HepG2 (cell line): ENCODE results near the gene TLN1. TPM values are rescaled to one million over a fixed set of nuclear protein-coding genes. Genes with fewer than 3 reads are reported as not detected.

Experiments used
- ATAC-seq: fragments of 200-7000 bp; cut with Tn5 transposase; 3 replicates; pipeline ENCODE4 v1.9.1; 2020; ENCODE audit warnings: mild to moderate bottlenecking, moderate library complexity
- BruUV-seq: library from RNA; stranded (reverse); fragments of 400-500 nt; replicated peaks from 2 replicates; lab custom pipeline; 2021; lab: Mats Ljungman, UMichigan
- CTCF ChIA-PET: fragments of 300-600 bp; formaldehyde crosslinking; extraction: SDS; loops from one replicate; lab custom pipeline; 2021; ENCODE audit warnings: low total read pairs, inconsistent platforms, low intra/inter-chr PET ratio; lab: Yijun Ruan, JAX
- POLR2A ChIA-PET: fragments of 350-600 bp; sonication (Branson Sonifier 250); formaldehyde crosslinking; loops from one replicate; lab custom pipeline; 2020; ENCODE audit warnings: antibody characterized with exemption, inconsistent platforms; lab: Yijun Ruan, JAX
- DNase-seq: peaks from one replicate; pipeline ENCODE4 v3.0.0-alpha.2; 2015; ENCODE audit warnings: low spot score
- FAIRE-seq: peaks from 3 replicates; lab custom pipeline; 2011; peaks lifted over from hg19 to GRCh38; lab: Jason Lieb, UNC
- H2AFZ ChIP-seq: one replicate; pipeline ENCODE4 v1.6.1; 2011; ENCODE audit warnings: low read length, inconsistent platforms
- H3K27ac ChIP-seq: fragments of 300-600 bp; 3 replicates; pipeline ENCODE4 v1.8.0; 2011; ENCODE audit warnings: mixed run types, mild to moderate bottlenecking, mixed read lengths, low read length, inconsistent platforms; ENCODE audit not compliant: insufficient read depth; ENCODE audit errors: extremely low read length
- H3K27me3 ChIP-seq, 2 experiments: fragments of 200-600 bp in 1 of 2; 2 replicates in 1 of 2; 3 replicates in 1 of 2; pipeline versions ENCODE4 v1.6.0 to v1.8.0; 2011; ENCODE audit warnings: low read length in 2 of 2, mild to moderate bottlenecking in 2 of 2, moderate library complexity in 2 of 2, inconsistent platforms in 1 of 2; ENCODE audit not compliant: insufficient read depth in 2 of 2, control insufficient read depth in 1 of 2
- H3K36me3 ChIP-seq, 2 experiments: fragments of 200-600 bp in 1 of 2; replicated peaks in 1 of 2; 2 replicates in 1 of 2; 3 replicates in 1 of 2; pipeline versions ENCODE4 v1.5.1 to v1.8.0; 2011; ENCODE audit warnings: low read length in 2 of 2, inconsistent platforms in 1 of 2; ENCODE audit not compliant: insufficient read depth in 2 of 2, control insufficient read depth in 1 of 2
- H3K4me1 ChIP-seq: 2 replicates; pipeline ENCODE4 v1.5.1; 2012; ENCODE audit warnings: low read length, inconsistent platforms; ENCODE audit not compliant: insufficient read depth
- H3K4me2 ChIP-seq: 2 replicates; pipeline ENCODE4 v1.6.0; 2011; ENCODE audit warnings: low read depth, low read length, inconsistent platforms
- H3K4me3 ChIP-seq, 3 experiments: fragments of 200-600 bp in 1 of 3; sonication (generic), shearing (Covaris generic) in 1 of 3; replicated peaks in 1 of 3; 2 replicates each; pipeline ENCODE4 v1.5.1; 2011 to 2016; ENCODE audit warnings: low read length in 3 of 3, inconsistent platforms in 2 of 3, low read depth in 2 of 3, mild to moderate bottlenecking in 2 of 3, control low read depth in 1 of 3, mixed read lengths in 1 of 3; ENCODE audit not compliant: insufficient read depth in 1 of 3
- H3K79me2 ChIP-seq: one replicate; pipeline ENCODE4 v1.6.1; 2011; ENCODE audit warnings: low read length, inconsistent platforms; ENCODE audit not compliant: insufficient read depth
- H3K9ac ChIP-seq: 2 replicates; pipeline ENCODE4 v1.6.0; 2011; ENCODE audit warnings: mild to moderate bottlenecking, low read depth, low read length, inconsistent platforms; ENCODE audit not compliant: insufficient read depth
- H3K9me3 ChIP-seq: 2 replicates; pipeline ENCODE4 v1.5.1; 2012; ENCODE audit warnings: mild to moderate bottlenecking, low read length
- H4K20me1 ChIP-seq: 2 replicates; pipeline ENCODE4 v1.6.0; 2011; ENCODE audit warnings: inconsistent platforms, mild to moderate bottlenecking, low read length, moderate library complexity; ENCODE audit not compliant: insufficient read depth
- CENPT ChIP-seq: sonication (generic); formaldehyde crosslinking; IDR thresholded peaks from 2 replicates; pipeline ENCODE4 v1.8.0; 2022; ENCODE audit warnings: low read depth, mild to moderate bottlenecking, moderate library complexity, missing genetic modification reagents
- CHD2 ChIP-seq: IDR thresholded peaks from 2 replicates; pipeline ENCODE4 v1.6.1; 2011; ENCODE audit warnings: low read depth, low read length, improper control_type of control experiment
- ERF ChIP-seq: IDR thresholded peaks from 2 replicates; pipeline ENCODE4 v1.6.1; 2018; ENCODE audit warnings: missing biosample characterization, missing genetic modification reagents
- FOXK2 ChIP-seq: fragments of 450-650 bp; IDR thresholded peaks from 2 replicates; pipeline ENCODE4 v1.6.1; 2016
- HNF4G ChIP-seq, 2 experiments: sonication (generic) in 1 of 2; formaldehyde crosslinking in 1 of 2; IDR thresholded peaks; 2 replicates each; pipeline versions ENCODE4 v1.4.0 to v1.6.1; 2011 to 2020; ENCODE audit warnings: borderline replicate concordance in 2 of 2, low read depth in 2 of 2, mild to moderate bottlenecking in 2 of 2, low read length in 1 of 2, missing genetic modification reagents in 1 of 2, moderate library complexity in 1 of 2
- HOXA7 ChIP-seq: sonication (generic); formaldehyde crosslinking; IDR thresholded peaks from 2 replicates; pipeline ENCODE4 v1.8.1; 2022; ENCODE audit warnings: mild to moderate bottlenecking, missing genetic modification reagents, moderate library complexity
- RFX3 ChIP-seq: IDR thresholded peaks from 2 replicates; pipeline ENCODE4 v1.6.1; 2016; ENCODE audit warnings: missing biosample characterization, missing genetic modification reagents
- RORA ChIP-seq: sonication (generic); formaldehyde crosslinking; IDR thresholded peaks from 2 replicates; pipeline ENCODE4 v1.5.0; 2020; ENCODE audit warnings: mild to moderate bottlenecking, missing genetic modification reagents, moderate library complexity
- ZFYVE20 ChIP-seq: sonication (generic); formaldehyde crosslinking; IDR thresholded peaks from 2 replicates; pipeline ENCODE4 v1.8.0; 2023; ENCODE audit warnings: low read depth, mild to moderate bottlenecking, moderate library complexity, missing genetic modification reagents, borderline replicate concordance
- ZNF263 ChIP-seq: sonication (generic); formaldehyde crosslinking; IDR thresholded peaks from 2 replicates; pipeline ENCODE4 v1.4.0; 2020; ENCODE audit warnings: missing genetic modification reagents
- ZNF329 ChIP-seq: sonication (generic); formaldehyde crosslinking; IDR thresholded peaks from 2 replicates; pipeline ENCODE4 v1.9.0; 2021; ENCODE audit warnings: low read depth, mild to moderate bottlenecking, missing genetic modification reagents
- ZNF598 ChIP-seq: sonication (generic); formaldehyde crosslinking; IDR thresholded peaks from 2 replicates; pipeline ENCODE4 v1.5.1; 2020; ENCODE audit warnings: mild to moderate bottlenecking, missing genetic modification reagents, borderline replicate concordance
- ZNF709 ChIP-seq: sonication (generic); formaldehyde crosslinking; IDR thresholded peaks from 2 replicates; pipeline ENCODE4 v1.5.0; 2020; ENCODE audit warnings: mild to moderate bottlenecking, missing genetic modification reagents
- WGBS: methylation state at CpG from one replicate; pipeline ENCODE4 v1.1.6; 2017; ENCODE audit warnings: low lambda C conversion rate; 5-methylcytosine and 5-hydroxymethylcytosine counted together
- in situ Hi-C: cut with HindIII; loops from 2 replicates; pipeline ENCODE4 v1.10.0; 2017; ENCODE audit warnings: low pct_unique_long_range_greater_than_20kb; ENCODE audit not compliant: extremely low pct_ligation_motif_present
- intact Hi-C: fragments of 100-400 bp; cut with micrococcal nuclease; formaldehyde crosslinking; loops from one replicate; pipeline ENCODE4 v1.10.0; 2022; ENCODE audit not compliant: unreplicated experiment
- polyA plus RNA-seq, 8 experiments: library from polyadenylated mRNA; depleted of rRNA in 3 of 8; stranded (reverse) in 7 of 8; unstranded in 1 of 8; fragments of >200 nt; fragmentation: Illumina TruSeq in 4 of 8; extraction: Trizol in 4 of 8; gene quantifications; 2 replicates each; pipeline versions ENCODE4 v1.2.1 to v1.2.3, GENCODE V29; 2011 to 2016; ENCODE audit warnings: low read depth in 4 of 8, missing spikeins in 1 of 8, mixed read lengths in 1 of 8; ENCODE audit not compliant: insufficient read depth in 1 of 8
- total RNA-seq, 5 experiments: library from RNA; depleted of rRNA; stranded (reverse); fragments of >200 nt; fragmentation: Illumina TruSeq; extraction: Trizol; gene quantifications; 2 replicates each; pipeline ENCODE4 v1.2.3, GENCODE V29; 2016; ENCODE audit warnings: low read depth in 1 of 5
- TF ChIP-seq, protein P1 (sequence below): sonication (generic); formaldehyde crosslinking; IDR thresholded peaks from 2 replicates; pipeline ENCODE4 v1.9.0; 2022; ENCODE audit warnings: low read depth, missing genetic modification reagents
- TF ChIP-seq, protein P2 (sequence below): IDR thresholded peaks from 2 replicates; pipeline ENCODE4 v1.6.1; 2016; ENCODE audit warnings: missing compliant biosample characterization, missing genetic modification reagents, borderline replicate concordance
- TF ChIP-seq, protein P3 (sequence below): sonication (generic); formaldehyde crosslinking; IDR thresholded peaks from 2 replicates; pipeline ENCODE4 v1.4.0; 2020; ENCODE audit warnings: missing genetic modification reagents, borderline replicate concordance

Gene TLN1
- total and polyA plus RNA-seq, 2 of the 13 experiments (the other 11 are each of a cell fraction or from before 2014, with no cell fraction given) = 35.2 to 51.8 TPM

DNA sequence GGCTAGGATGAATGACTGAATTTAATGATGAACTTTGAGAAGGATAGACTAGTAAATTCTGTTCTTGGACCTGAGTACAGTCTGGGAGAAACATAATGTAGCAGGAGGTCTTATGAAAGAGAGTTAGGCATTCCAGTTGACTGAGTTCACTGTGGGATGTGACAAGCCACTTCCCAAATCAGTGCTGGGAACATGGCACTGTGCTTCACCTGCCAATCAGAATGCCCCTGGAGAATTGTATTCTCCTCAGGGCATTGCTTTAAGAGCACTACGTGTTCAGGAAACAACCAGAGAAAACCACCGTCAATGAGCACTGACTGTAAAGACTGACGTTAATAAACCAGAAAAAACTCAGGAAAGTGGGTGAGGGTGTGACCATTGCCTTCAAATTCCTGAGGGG lies 72.7 kb downstream of the TLN1 start:
- no peak overlapping the region for H2AFZ ChIP-seq
- no peaks in the 10 kb centered on the region for H3K9me3 ChIP-seq
- 92% methylated on average over 3 of the region's 3 CpGs for WGBS
- in situ Hi-C loops = loop anchor here (10.0 kb wide), 1 partner anchor 545 kb away; the partner anchor contains the start of gene ATOSB
- DNase-seq = no peak
- peak overlapping the region; percentile 100 for H3K27ac ChIP-seq
- BruUV-seq = no TSS peak
- H4K20me1 ChIP-seq = no peaks in the 10 kb centered on the region
- H3K36me3 ChIP-seq = peaks cover 8 to 10% of the 10 kb centered on the region in 2 experiments; a peak in 3 of 5 replicates
- no peak for TF ChIP-seq RFX3 (CRISPR knock-in tag)
- no peak for TF ChIP-seq ZNF709 (CRISPR knock-in tag)
- no peak for TF ChIP-seq ZFYVE20
- TF ChIP-seq ZNF329 = no peak
- TF ChIP-seq, protein P1, sequence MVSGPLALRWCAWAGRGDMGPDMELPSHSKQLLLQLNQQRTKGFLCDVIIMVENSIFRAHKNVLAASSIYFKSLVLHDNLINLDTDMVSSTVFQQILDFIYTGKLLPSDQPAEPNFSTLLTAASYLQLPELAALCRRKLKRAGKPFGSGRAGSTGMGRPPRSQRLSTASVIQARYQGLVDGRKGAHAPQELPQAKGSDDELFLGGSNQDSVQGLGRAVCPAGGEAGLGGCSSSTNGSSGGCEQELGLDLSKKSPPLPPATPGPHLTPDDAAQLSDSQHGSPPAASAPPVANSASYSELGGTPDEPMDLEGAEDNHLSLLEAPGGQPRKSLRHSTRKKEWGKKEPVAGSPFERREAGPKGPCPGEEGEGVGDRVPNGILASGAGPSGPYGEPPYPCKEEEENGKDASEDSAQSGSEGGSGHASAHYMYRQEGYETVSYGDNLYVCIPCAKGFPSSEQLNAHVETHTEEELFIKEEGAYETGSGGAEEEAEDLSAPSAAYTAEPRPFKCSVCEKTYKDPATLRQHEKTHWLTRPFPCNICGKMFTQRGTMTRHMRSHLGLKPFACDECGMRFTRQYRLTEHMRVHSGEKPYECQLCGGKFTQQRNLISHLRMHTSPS = no peak
- no peak for TF ChIP-seq CHD2
- TF ChIP-seq ZNF263 (CRISPR knock-in tag) = no peak
- TF ChIP-seq, protein P2, sequence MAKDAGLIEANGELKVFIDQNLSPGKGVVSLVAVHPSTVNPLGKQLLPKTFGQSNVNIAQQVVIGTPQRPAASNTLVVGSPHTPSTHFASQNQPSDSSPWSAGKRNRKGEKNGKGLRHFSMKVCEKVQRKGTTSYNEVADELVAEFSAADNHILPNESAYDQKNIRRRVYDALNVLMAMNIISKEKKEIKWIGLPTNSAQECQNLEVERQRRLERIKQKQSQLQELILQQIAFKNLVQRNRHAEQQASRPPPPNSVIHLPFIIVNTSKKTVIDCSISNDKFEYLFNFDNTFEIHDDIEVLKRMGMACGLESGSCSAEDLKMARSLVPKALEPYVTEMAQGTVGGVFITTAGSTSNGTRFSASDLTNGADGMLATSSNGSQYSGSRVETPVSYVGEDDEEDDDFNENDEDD = no peak
- no peak for TF ChIP-seq RORA (CRISPR knock-in tag)
- no peak for TF ChIP-seq FOXK2
- TF ChIP-seq, protein P3, sequence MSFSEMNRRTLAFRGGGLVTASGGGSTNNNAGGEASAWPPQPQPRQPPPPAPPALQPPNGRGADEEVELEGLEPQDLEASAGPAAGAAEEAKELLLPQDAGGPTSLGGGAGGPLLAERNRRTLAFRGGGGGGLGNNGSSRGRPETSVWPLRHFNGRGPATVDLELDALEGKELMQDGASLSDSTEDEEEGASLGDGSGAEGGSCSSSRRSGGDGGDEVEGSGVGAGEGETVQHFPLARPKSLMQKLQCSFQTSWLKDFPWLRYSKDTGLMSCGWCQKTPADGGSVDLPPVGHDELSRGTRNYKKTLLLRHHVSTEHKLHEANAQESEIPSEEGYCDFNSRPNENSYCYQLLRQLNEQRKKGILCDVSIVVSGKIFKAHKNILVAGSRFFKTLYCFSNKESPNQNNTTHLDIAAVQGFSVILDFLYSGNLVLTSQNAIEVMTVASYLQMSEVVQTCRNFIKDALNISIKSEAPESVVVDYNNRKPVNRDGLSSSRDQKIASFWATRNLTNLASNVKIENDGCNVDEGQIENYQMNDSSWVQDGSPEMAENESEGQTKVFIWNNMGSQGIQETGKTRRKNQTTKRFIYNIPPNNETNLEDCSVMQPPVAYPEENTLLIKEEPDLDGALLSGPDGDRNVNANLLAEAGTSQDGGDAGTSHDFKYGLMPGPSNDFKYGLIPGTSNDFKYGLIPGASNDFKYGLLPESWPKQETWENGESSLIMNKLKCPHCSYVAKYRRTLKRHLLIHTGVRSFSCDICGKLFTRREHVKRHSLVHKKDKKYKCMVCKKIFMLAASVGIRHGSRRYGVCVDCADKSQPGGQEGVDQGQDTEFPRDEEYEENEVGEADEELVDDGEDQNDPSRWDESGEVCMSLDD (CRISPR knock-in tag) = no peak
- TF ChIP-seq CENPT (CRISPR knock-in tag) = no peak
- no peak for TF ChIP-seq ZNF598 (CRISPR knock-in tag)
- TF ChIP-seq HNF4G (IDR thresholded peaks at IDR 0.05; ENCODE audit: borderline replicate concordance, low read depth, low read length) = no peak
- TF ChIP-seq HNF4G (CRISPR knock-in tag; IDR thresholded peaks at IDR 0.05; ENCODE audit: borderline replicate concordance, low read depth) = no peak
- TF ChIP-seq ERF = no peak
- TF ChIP-seq HOXA7 (CRISPR knock-in tag) = no peak
- TF ChIP-seq, all 625 proteins: peak for 0
- H3K9ac ChIP-seq = peak overlapping the region; percentile 98; the same call in 1 of the 2 replicates
- intact Hi-C loops = no loop called here
- no peak for FAIRE-seq
- H3K79me2 ChIP-seq = peaks cover 11% of the 10 kb centered on the region
- H3K4me3 ChIP-seq = peak overlapping the region; percentile 66 to 89 (median 85); a peak in 5 of 6 replicates
- CTCF ChIA-PET = interaction anchor here (1.7 kb wide), 1 partner anchor 37 kb away, joined by 9 read pairs; no protein-coding TSS in a partner anchor
- no peaks in the 10 kb centered on the region; a peak in 2 of 5 replicates for H3K27me3 ChIP-seq
- no peak for ATAC-seq
- POLR2A ChIA-PET = interaction anchor here (1.1 to 6.3 kb wide), 8 partner anchors 10 to 155 kb away, joined by 3 to 68 read pairs (median 30); partner anchors contain the start of genes CREB3, HINT2, TLN1 and TPM2
- H3K4me2 ChIP-seq = peak overlapping the region; percentile 82
- H3K4me1 ChIP-seq = peaks cover 72% of the 10 kb centered on the region
